H1 (cell line): Measurements from ENCODE around the gene GZF1. TPM values are rescaled to one million over a fixed set of nuclear protein-coding genes. Genes with fewer than 3 reads are reported as not detected.

ENCODE experiments used
- CTCF ChIA-PET: fragments of 300-600 bp; sonication (Branson Sonifier 250); formaldehyde crosslinking; loops from one replicate; lab custom pipeline; 2021; ENCODE audit not compliant: partially characterized antibody; lab: Charles Lee
- POLR2A ChIA-PET: fragments of 300-600 bp; sonication (Branson Sonifier 250); formaldehyde crosslinking; loops from one replicate; lab custom pipeline; 2021; ENCODE audit warnings: inconsistent platforms; ENCODE audit not compliant: partially characterized antibody; lab: Charles Lee
- DNase-seq, 2 experiments: peaks; one replicate each; pipeline versions ENCODE4 v3.0.0 to v3.0.0-alpha.2; 2010 to 2022; ENCODE audit warnings: low spot score in 2 of 2, low read depth in 1 of 2, mixed read lengths in 1 of 2
- FAIRE-seq: peaks from 2 replicates; lab custom pipeline; 2011; peaks lifted over from hg19 to GRCh38; lab: Jason Lieb, UNC
- H2AFZ ChIP-seq: 2 replicates; pipeline ENCODE4 v1.8.1; 2012; ENCODE audit warnings: low read length, inconsistent platforms
- H2AK5ac ChIP-seq: 2 replicates; pipeline ENCODE4 v1.6.1; 2013; ENCODE audit warnings: low read depth, low read length
- H2BK120ac ChIP-seq: replicated peaks from 2 replicates; pipeline ENCODE3; 2013; ENCODE audit warnings: low read depth, low read length, inconsistent platforms
- H2BK12ac ChIP-seq: 2 replicates; pipeline ENCODE4 v1.6.1; 2013; ENCODE audit warnings: low read depth, low read length
- H2BK15ac ChIP-seq: 2 replicates; pipeline ENCODE4 v1.6.1; 2013; ENCODE audit warnings: low read length
- H2BK20ac ChIP-seq: 2 replicates; pipeline ENCODE4 v1.6.1; 2013; ENCODE audit warnings: low read length
- H2BK5ac ChIP-seq: 2 replicates; pipeline ENCODE4 v1.6.1; 2013; ENCODE audit warnings: low read depth, low read length
- H3K14ac ChIP-seq: 2 replicates; pipeline ENCODE4 v1.6.1; 2013; ENCODE audit warnings: inconsistent platforms; ENCODE audit not compliant: insufficient read length
- H3K18ac ChIP-seq: 2 replicates; pipeline ENCODE4 v1.6.1; 2013; ENCODE audit warnings: low read length; ENCODE audit errors: extremely low read depth
- H3K23ac ChIP-seq: 2 replicates; pipeline ENCODE4 v1.6.1; 2013; ENCODE audit warnings: inconsistent platforms; ENCODE audit not compliant: insufficient read length
- H3K23me2 ChIP-seq: 2 replicates; pipeline ENCODE4 v1.6.1; 2013; ENCODE audit warnings: low read depth, low read length
- H3K27ac ChIP-seq: 2 replicates; pipeline ENCODE4 v1.6.1; 2011; ENCODE audit warnings: low read depth, low read length, inconsistent platforms
- H3K27me3 ChIP-seq, 4 experiments: replicated peaks in 1 of 4; 1 replicate in 1 of 4; 2 replicates in 3 of 4; pipeline versions ENCODE4 v1.6.1 to v1.8.1; 2011 to 2013; ENCODE audit warnings: low read length in 3 of 4, mild to moderate bottlenecking in 3 of 4, inconsistent platforms in 2 of 4, mixed read lengths in 2 of 4, moderate library complexity in 1 of 4; ENCODE audit not compliant: control insufficient read depth in 3 of 4, insufficient read depth in 3 of 4; ENCODE audit errors: extremely low read depth in 1 of 4
- H3K36me3 ChIP-seq, 4 experiments: 2 replicates each; pipeline versions ENCODE4 v1.6.1 to v1.8.1; 2011 to 2013; ENCODE audit warnings: mild to moderate bottlenecking in 4 of 4, low read length in 3 of 4, moderate library complexity in 2 of 4, control low read depth in 1 of 4, inconsistent platforms in 1 of 4; ENCODE audit not compliant: insufficient read depth in 4 of 4, control insufficient read depth in 2 of 4
- H3K4ac ChIP-seq: replicated peaks from 2 replicates; pipeline ENCODE3; 2013; ENCODE audit warnings: low read length, low read depth, mixed read lengths, inconsistent platforms; ENCODE audit not compliant: insufficient read length
- H3K4me1 ChIP-seq, 4 experiments: replicated peaks in 1 of 4; 1 replicate in 1 of 4; 2 replicates in 3 of 4; pipeline versions ENCODE4 v1.6.1 to v1.8.1; 2011 to 2013; ENCODE audit warnings: low read length in 3 of 4, inconsistent platforms in 2 of 4, mixed read lengths in 1 of 4; ENCODE audit not compliant: insufficient read depth in 4 of 4, control insufficient read depth in 3 of 4
- H3K4me2 ChIP-seq, 2 experiments: 2 replicates each; pipeline versions ENCODE4 v1.6.1 to v1.8.1; 2011 to 2013; ENCODE audit warnings: low read depth in 2 of 2, low read length in 2 of 2, control low read depth in 1 of 2, inconsistent platforms in 1 of 2, mild to moderate bottlenecking in 1 of 2; ENCODE audit not compliant: insufficient read depth in 1 of 2
- H3K4me3 ChIP-seq, 4 experiments: fragments of 200-600, 300-600 bp in 1 of 4; sonication (generic), shearing (Covaris generic), sonication (Bioruptor Twin) in 1 of 4; 2 replicates each; pipeline versions ENCODE4 v1.5.1 to v1.8.1; 2011 to 2016; ENCODE audit warnings: low read length in 4 of 4, low read depth in 3 of 4, control low read depth in 2 of 4, inconsistent platforms in 2 of 4, mild to moderate bottlenecking in 2 of 4, mixed read lengths in 1 of 4, moderate library complexity in 1 of 4; ENCODE audit not compliant: insufficient read depth in 2 of 4; ENCODE audit errors: extremely low read depth in 1 of 4
- H3K56ac ChIP-seq: replicated peaks from 2 replicates; pipeline ENCODE3; 2013; ENCODE audit warnings: low read depth, mild to moderate bottlenecking, mixed read lengths, low read length, inconsistent platforms; ENCODE audit not compliant: insufficient read length
- H3K79me1 ChIP-seq: 2 replicates; pipeline ENCODE4 v1.6.1; 2013; ENCODE audit warnings: low read depth, low read length, control low read depth
- H3K79me2 ChIP-seq, 2 experiments: 2 replicates each; pipeline versions ENCODE4 v1.6.1 to v1.8.1; 2012 to 2013; ENCODE audit warnings: low read length in 2 of 2, mild to moderate bottlenecking in 2 of 2, inconsistent platforms in 1 of 2; ENCODE audit not compliant: insufficient read depth in 2 of 2, control insufficient read depth in 1 of 2
- H3K9ac ChIP-seq, 4 experiments: replicated peaks in 1 of 4; 1 replicate in 1 of 4; 2 replicates in 3 of 4; pipeline versions ENCODE4 v1.6.1 to v1.8.1; 2011 to 2013; ENCODE audit warnings: low read depth in 3 of 4, low read length in 3 of 4, control low read depth in 2 of 4, mild to moderate bottlenecking in 2 of 4, moderate library complexity in 2 of 4, inconsistent platforms in 1 of 4; ENCODE audit errors: extremely low read depth in 1 of 4
- H3K9me3 ChIP-seq, 2 experiments: 2 replicates each; pipeline versions ENCODE4 v1.6.1 to v1.8.1; 2012 to 2013; ENCODE audit warnings: mild to moderate bottlenecking in 2 of 2, moderate library complexity in 2 of 2, control low read depth in 1 of 2, inconsistent platforms in 1 of 2, low read depth in 1 of 2, low read length in 1 of 2, mixed read lengths in 1 of 2; ENCODE audit not compliant: insufficient read depth in 2 of 2
- H4K20me1 ChIP-seq, 2 experiments: replicated peaks in 1 of 2; 2 replicates each; pipeline versions ENCODE3 to v1.8.1; 2011 to 2013; ENCODE audit warnings: inconsistent platforms in 2 of 2, low read length in 2 of 2, mild to moderate bottlenecking in 1 of 2; ENCODE audit not compliant: insufficient read depth in 2 of 2, control insufficient read depth in 1 of 2
- H4K5ac ChIP-seq: 2 replicates; pipeline ENCODE4 v1.6.1; 2013; ENCODE audit warnings: low read length, low read depth, mixed read lengths, inconsistent platforms; ENCODE audit not compliant: insufficient read length
- H4K8ac ChIP-seq: 2 replicates; pipeline ENCODE4 v1.8.0; 2013; ENCODE audit warnings: mild to moderate bottlenecking, moderate library complexity, low read length, inconsistent platforms; ENCODE audit not compliant: insufficient read depth; ENCODE audit errors: extremely low read depth
- H4K91ac ChIP-seq: replicated peaks from 2 replicates; pipeline ENCODE3; 2013; ENCODE audit warnings: low read length, mixed read lengths, inconsistent platforms; ENCODE audit not compliant: insufficient read length
- CBX5 ChIP-seq: fragments of 300-800, 300-1000 bp; sonication (generic); IDR thresholded peaks from 2 replicates; pipeline ENCODE4 v1.7.1; 2016; ENCODE audit warnings: antibody characterized with exemption, low read length, low read depth
- CHD2 ChIP-seq: IDR thresholded peaks from 2 replicates; pipeline ENCODE4 v1.6.1; 2012; ENCODE audit warnings: low read length, improper control_type of control experiment
- NRF1 ChIP-seq: IDR thresholded peaks from 2 replicates; pipeline ENCODE4 v1.6.1; 2011; ENCODE audit warnings: mild to moderate bottlenecking, low read depth, low read length, improper control_type of control experiment
- POU5F1 ChIP-seq: IDR thresholded peaks from 2 replicates; pipeline ENCODE4 v1.6.1; 2011; ENCODE audit warnings: low read depth, mild to moderate bottlenecking, low read length, moderate library complexity
- RNF2 ChIP-seq: fragments of 200-900, 300-1000 bp; sonication (generic); IDR thresholded peaks from 2 replicates; pipeline ENCODE4 v1.7.1; 2016; ENCODE audit warnings: borderline replicate concordance, low read depth, mild to moderate bottlenecking, antibody characterized with exemption, low read length; ENCODE audit not compliant: poor library complexity, severe bottlenecking; ENCODE audit errors: missing control alignments
- RXRA ChIP-seq: IDR thresholded peaks from 2 replicates; pipeline ENCODE4 v1.6.1; 2011; ENCODE audit warnings: low read depth, mild to moderate bottlenecking, low read length, moderate library complexity; ENCODE audit not compliant: insufficient read depth
- SAP30 ChIP-seq: fragments of 300-600 bp; sonication (generic); IDR thresholded peaks from 2 replicates; pipeline ENCODE4 v1.7.1; 2012; ENCODE audit warnings: low read length, moderate library complexity, mild to moderate bottlenecking, inconsistent platforms; ENCODE audit not compliant: insufficient read depth, insufficient replicate concordance
- SIRT6 ChIP-seq: IDR thresholded peaks from one replicate; pipeline ENCODE4 v1.7.1; 2012; ENCODE audit warnings: low read length, inconsistent platforms
- WGBS, 2 experiments: shearing (Covaris generic) in 1 of 2; methylation state at CpG; one replicate each; pipeline versions ENCODE4 v1.1.6 to v1.1.7; 2013 to 2015; ENCODE audit warnings: low lambda C conversion rate in 2 of 2, mixed read lengths in 2 of 2, inconsistent platforms in 1 of 2, low coverage in 1 of 2, missing lambda C conversion rate in 1 of 2; ENCODE audit not compliant: insufficient replicate concordance in 2 of 2, insufficient coverage in 1 of 2, insufficient read length in 1 of 2; ENCODE audit errors: extremely low coverage in 1 of 2, missing lambda C conversion rate in 1 of 2; 5-methylcytosine and 5-hydroxymethylcytosine counted together
- polyA plus RNA-seq, 7 experiments: library from polyadenylated mRNA; depleted of rRNA in 3 of 7; stranded (reverse) in 5 of 7; unstranded in 2 of 7; fragments of >200 nt in 5 of 7; fragments of 200-250 nt in 2 of 7; gene quantifications; 1 replicate in 5 of 7; 2 replicates in 1 of 7; 4 replicates in 1 of 7; pipeline versions ENCODE4 v1.2.1 to v1.2.3, GENCODE V29; 2011 to 2013; ENCODE audit warnings: missing spikeins in 2 of 7, mixed read lengths in 2 of 7
- total RNA-seq: library from RNA; stranded (reverse); fragmentation: NEBNext Ultra II Directional; extraction: Animal tissue kit (Norgen Biotek cat#: 25700); gene quantifications from 2 replicates; pipeline ENCODE4 v1.2.1, GENCODE V29; 2021
- TF ChIP-seq, protein P1 (sequence below): IDR thresholded peaks from 2 replicates; pipeline ENCODE4 v1.6.1; 2012; ENCODE audit warnings: low read length, inconsistent platforms
- TF ChIP-seq, protein P2 (sequence below): IDR thresholded peaks from 2 replicates; pipeline ENCODE4 v1.6.1; 2012; ENCODE audit warnings: inconsistent platforms

GZF1 gene
- total and polyA plus RNA-seq, 2 of the 8 experiments (the other 6 are each of a cell fraction or from before 2014, with no cell fraction given), result 8.2 to 11.9 TPM

DNA sequence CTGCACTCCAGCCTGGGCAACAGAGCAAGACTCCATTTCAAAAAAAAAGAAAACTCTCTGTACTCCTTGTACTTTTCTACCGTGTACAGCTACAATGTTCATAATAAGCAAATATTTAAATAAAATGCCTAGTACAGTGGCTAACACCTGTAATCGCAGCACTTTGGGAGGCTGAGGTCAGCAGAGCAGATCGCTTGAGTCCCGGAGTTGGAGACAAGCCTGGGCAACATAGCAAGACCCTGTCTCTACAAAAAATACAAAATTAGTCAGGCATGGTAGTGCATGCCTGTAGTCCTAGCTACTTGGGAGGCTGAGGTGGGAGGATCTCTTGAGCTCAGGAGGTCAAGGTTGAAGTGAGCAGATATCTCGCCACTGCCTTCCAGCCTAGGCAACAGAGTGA lies 53.6 kb downstream of the GZF1 start:
- Histone ChIP-seq H2BK15ac (no peak overlapping the region), H3K27me3 (no peaks in the 10 kb centered on the region), H3K14ac (no peak overlapping the region), H3K23ac (no peak overlapping the region), H3K9me3 (no peaks in the 10 kb centered on the region), H2AFZ (no peak overlapping the region), H2BK5ac (no peak overlapping the region), H4K20me1 (peaks cover 6 to 14% of the 10 kb centered on the region in 2 experiments), H3K4ac (no peak overlapping the region), H2BK120ac (no peak overlapping the region), H2AK5ac (no peak overlapping the region), H3K4me2 (no peak overlapping the region), H3K9ac (no peak overlapping the region), H2BK12ac (no peak overlapping the region), H3K27ac (no peak overlapping the region), H4K91ac (no peak overlapping the region), H3K4me3 (no peak overlapping the region), H2BK20ac (no peak overlapping the region), H3K23me2 (no peaks in the 10 kb centered on the region; the same call in 1 of the 2 replicates), H3K79me2 (peaks cover 11 to 94% of the 10 kb centered on the region in 2 experiments; a peak in 3 of 4 replicates), H4K8ac (no peak overlapping the region), H3K18ac (no peak overlapping the region), H3K36me3 (no peaks in the 10 kb centered on the region), H3K4me1 (no peaks in the 10 kb centered on the region), H4K5ac (no peak overlapping the region), H3K79me1 (peaks cover 8% of the 10 kb centered on the region), H3K56ac (no peak overlapping the region)
- ChIA-PET CTCF (interaction anchor here (0.7 to 1.4 kb wide), 8 partner anchors 8 to 364 kb away, joined by 3 to 5 read pairs (median 4); no protein-coding TSS in a partner anchor), POLR2A (no interaction called here)
- DNase-seq (no peak), FAIRE-seq (no peak)
- 94% methylated on average over 5 of the region's 5 CpGs; no CpG with 5 or more reads in 1 of the 2 experiments for WGBS, 2 experiments
- TF ChIP-seq, protein P1, sequence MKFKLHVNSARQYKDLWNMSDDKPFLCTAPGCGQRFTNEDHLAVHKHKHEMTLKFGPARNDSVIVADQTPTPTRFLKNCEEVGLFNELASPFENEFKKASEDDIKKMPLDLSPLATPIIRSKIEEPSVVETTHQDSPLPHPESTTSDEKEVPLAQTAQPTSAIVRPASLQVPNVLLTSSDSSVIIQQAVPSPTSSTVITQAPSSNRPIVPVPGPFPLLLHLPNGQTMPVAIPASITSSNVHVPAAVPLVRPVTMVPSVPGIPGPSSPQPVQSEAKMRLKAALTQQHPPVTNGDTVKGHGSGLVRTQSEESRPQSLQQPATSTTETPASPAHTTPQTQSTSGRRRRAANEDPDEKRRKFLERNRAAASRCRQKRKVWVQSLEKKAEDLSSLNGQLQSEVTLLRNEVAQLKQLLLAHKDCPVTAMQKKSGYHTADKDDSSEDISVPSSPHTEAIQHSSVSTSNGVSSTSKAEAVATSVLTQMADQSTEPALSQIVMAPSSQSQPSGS, result no peak
- TF ChIP-seq NRF1 (no peak), SAP30 (no peak), CBX5 (no peak), SIRT6 (no peak), CHD2 (no peak), RNF2 (no peak), RXRA (no peak), POU5F1 (no peak)
- TF ChIP-seq, protein P2, sequence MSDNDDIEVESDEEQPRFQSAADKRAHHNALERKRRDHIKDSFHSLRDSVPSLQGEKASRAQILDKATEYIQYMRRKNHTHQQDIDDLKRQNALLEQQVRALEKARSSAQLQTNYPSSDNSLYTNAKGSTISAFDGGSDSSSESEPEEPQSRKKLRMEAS, result no peak
